Coronary artery (tissue), 2 donors: ENCODE results near the gene FAM151A.

ENCODE experiments used
- DNase-seq: peaks from one replicate; pipeline ENCODE4 v3.0.0-alpha.2; 2017; ENCODE audit warnings: low spot score
- H3K27ac ChIP-seq, 2 donors: fragments of 200-600 bp; sonication (generic); one replicate each; pipeline ENCODE4 v1.5.1; 2016 to 2019
- H3K4me3 ChIP-seq: fragments of 200-600 bp; sonication (generic); 2 replicates; pipeline ENCODE4 v1.5.1; 2016; ENCODE audit warnings: mild to moderate bottlenecking, moderate library complexity
- TF ChIP-seq, protein P1 (sequence below): fragments of 200-600 bp; sonication (generic); IDR thresholded peaks from one replicate; pipeline ENCODE4 v1.5.1; 2019; ENCODE audit warnings: antibody characterized with exemption

The FAM151A gene

DNA sequence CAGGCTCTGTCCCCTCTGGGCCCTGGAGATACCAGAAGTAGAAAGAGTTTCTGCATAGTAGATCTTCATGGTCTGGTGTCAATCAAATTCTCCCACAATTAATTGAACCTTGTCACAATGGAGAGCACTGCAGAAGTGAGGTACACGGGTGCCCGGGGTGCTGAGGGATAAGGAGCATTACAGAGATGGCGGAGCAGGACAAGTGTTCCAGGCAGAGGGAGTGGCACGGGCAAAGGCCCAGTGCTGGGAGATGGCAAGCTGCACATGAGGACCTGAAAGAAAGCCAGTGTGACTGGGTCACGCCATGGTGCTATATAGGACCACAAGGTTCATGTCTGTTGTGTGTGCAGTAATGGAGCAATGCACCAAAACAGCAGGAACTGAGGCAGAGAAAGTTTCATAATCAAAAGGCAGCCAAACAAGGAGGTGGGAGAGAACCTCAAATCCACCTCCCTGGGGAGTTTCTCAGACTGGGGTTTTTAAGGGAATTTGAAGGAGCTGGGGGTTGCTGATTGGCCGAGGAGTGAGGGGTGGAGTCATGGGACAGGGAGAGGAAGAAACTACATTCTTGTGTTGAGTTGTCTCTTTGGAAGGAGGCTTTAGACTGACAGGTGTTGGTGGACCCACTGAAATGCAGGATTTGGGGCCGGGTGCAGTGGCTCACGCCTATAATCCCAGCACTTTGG is 47.6 kb downstream of the FAM151A start:
- no peak for DNase-seq
- H3K4me3 ChIP-seq, result no peak overlapping the region
- no peak overlapping the region for H3K27ac ChIP-seq
- TF ChIP-seq, protein P1, sequence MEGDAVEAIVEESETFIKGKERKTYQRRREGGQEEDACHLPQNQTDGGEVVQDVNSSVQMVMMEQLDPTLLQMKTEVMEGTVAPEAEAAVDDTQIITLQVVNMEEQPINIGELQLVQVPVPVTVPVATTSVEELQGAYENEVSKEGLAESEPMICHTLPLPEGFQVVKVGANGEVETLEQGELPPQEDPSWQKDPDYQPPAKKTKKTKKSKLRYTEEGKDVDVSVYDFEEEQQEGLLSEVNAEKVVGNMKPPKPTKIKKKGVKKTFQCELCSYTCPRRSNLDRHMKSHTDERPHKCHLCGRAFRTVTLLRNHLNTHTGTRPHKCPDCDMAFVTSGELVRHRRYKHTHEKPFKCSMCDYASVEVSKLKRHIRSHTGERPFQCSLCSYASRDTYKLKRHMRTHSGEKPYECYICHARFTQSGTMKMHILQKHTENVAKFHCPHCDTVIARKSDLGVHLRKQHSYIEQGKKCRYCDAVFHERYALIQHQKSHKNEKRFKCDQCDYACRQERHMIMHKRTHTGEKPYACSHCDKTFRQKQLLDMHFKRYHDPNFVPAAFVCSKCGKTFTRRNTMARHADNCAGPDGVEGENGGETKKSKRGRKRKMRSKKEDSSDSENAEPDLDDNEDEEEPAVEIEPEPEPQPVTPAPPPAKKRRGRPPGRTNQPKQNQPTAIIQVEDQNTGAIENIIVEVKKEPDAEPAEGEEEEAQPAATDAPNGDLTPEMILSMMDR, result no peak

DNA sequence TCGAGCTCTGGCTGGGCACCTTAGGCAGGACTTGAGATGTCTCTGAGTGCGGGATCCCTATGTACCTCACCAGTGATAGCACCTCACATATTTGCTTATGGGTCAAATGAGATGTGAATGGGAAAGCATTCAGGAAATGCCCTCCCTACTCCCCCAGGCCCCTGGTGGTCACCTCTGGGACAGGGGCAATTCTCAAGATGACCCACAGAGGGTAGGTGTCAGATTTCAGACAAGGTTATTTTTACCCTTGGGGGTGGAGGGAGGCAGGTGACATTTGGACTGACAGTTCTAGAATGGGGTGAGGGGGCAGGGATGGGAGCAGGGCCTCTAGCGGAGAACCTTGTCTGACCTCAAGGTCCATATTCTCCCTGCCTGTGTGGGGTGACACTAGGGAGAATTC is 48.2 kb downstream of the FAM151A start:
- no peak overlapping the region for H3K4me3 ChIP-seq
- no peak overlapping the region for H3K27ac ChIP-seq
- TF ChIP-seq, protein P1, result no peak
- DNase-seq, result no peak

DNA sequence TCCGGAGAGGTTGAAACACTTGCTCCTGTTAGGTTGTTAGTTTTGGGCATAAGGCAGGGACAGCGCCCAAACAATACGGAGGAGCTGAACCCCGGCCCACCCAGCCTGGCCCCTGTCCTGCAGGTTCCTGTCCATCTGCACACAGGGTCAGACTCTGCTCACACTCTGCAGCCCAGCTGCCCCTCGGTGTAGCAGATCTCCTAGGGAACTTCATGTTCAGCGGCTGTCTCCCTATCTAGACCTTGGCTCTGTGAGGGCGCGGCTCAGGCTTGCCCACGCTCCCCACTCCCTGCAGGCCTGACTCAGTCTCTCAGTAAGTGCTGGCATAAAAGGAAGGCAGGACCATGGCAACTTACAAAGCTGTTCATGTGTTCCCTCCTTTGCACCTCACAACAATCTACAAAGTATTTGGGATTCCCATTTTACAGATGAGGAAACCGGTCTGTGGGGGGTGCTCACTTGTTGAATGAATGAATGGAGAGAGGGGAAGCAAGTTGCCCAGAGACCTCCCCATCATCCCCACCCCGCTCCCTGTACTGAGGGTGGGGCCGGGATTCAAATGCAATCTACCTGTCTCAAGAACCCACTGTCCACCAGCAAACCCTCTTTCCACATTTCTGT is 49.1 kb downstream of the FAM151A start:
- DNase-seq, result no peak
- Histone ChIP-seq H3K27ac (no peak overlapping the region), H3K4me3 (no peak overlapping the region)
- TF ChIP-seq, protein P1, result no peak

DNA sequence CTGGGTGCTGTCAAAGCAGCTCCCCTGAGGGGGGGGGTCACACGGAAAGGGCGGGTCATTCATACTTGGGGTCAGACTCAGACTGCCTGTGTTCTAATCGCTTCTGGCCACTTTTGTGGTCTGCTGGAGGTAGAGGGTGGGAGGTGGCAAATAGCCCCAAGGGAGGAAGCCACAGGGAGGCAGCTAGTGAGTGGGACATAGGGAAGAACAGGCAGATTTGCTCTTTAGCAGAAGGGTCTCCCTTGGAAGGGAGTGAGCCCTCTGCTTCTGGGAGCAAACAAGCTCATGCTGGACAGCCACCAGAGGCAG is 50.8 kb downstream of the FAM151A start:
- Histone ChIP-seq H3K4me3 (no peak overlapping the region), H3K27ac (no peak overlapping the region)
- TF ChIP-seq, protein P1, result no peak
- no peak for DNase-seq

DNA sequence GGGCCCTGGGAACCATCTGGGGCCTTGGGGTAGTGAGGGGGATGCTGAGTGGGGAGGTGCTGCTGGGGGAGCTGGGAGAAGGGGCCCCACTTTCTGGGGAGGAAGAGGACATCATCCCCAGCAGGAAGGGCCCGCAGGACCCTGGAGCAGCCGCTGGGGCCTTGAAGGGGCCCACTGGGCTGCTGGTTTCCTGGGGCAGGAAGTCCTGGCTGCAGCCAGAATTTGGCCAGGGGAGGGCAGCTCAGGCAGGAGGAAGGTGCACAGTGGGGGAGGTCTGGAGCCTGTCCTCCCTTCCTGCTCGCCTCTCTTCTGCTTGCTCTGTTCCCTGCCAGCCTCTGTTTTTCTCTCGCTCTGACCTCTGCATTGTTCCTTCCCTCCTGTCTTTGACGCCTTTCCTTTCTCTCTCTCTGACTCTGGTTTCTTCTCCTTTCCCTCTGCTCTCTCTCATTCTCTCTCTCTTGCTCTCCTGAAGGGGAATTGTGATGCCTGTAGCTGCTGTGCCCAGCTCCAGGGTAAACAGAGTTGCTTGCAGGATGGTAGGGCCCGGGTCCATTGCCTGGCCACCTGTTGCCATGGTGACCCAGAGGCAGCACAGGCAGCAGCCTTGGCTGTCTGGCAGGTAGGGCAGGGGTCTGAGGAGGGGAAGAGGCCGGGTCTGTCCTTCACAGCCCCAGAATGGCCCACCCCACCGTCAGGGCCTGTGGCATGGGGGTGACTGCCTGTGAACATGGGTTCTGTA is 51.4 kb downstream of the FAM151A start:
- Histone ChIP-seq H3K27ac (no peak overlapping the region), H3K4me3 (no peak overlapping the region)
- no peak for DNase-seq
- TF ChIP-seq, protein P1, result no peak

DNA sequence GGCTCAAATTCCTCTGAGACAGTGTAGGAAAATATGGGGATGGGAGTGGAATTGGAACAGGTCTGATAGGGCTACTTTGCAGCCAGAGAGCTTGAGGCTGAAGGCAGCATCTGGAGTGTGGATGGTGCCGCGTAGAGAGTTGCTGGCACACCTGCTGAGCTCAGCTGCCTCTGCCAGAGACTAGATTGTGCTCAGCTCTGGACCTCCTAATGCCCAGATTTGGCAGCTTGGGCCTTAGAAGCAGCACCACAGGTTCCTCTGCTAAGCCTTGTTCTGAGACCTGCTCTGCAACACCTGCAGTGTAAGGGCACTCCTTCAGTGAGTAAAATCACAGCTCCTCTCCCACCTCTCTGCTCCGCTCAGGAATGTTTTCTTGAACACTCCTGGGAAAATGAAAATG is 52.0 kb downstream of the FAM151A start:
- TF ChIP-seq, protein P1, result no peak
- H3K27ac ChIP-seq, result no peak overlapping the region
- no peak overlapping the region for H3K4me3 ChIP-seq
- no peak for DNase-seq
